ENCODE data around the gene ZNF175. TPM values are rescaled to one million over a fixed set of nuclear protein-coding genes. Genes with fewer than 3 reads are reported as not detected.
A peak's percentile ranks its signal among the peaks of the same experiment; 100 is the strongest.

The ZNF175 gene
- polyA plus RNA-seq, 2 of the 4 experiments (the other 2 are of a cell fraction), result 3.3 to 6.4 TPM

DNA sequence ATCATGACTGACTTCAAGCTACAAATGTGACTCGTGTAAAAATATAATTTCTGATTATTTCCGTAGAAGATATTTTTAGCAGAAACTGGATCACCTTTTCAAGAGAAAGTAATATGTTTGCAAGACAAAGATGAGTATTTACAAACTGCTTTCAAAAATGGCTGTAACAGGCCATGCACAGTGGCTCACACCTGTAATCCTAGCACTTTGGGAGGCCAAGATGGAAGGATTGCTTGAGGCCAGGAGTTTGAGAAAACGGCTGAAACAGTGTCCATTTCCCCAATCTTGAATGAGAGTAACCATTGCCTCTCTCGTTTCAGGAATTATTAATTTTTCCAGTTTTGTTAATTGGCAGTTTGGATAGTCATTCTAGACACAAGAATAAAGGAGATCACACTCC, 3.5 kb upstream of the ZNF175 start:
- Histone ChIP-seq H3K4me1 (0 out of 3 replicates have a peak, but pooled peaks cover 4% of the 10 kb centered on the region), H3K9me3 (peaks cover 20% of the 10 kb centered on the region), H3K4me2 (no peak overlapping the region), H3K4me3 (no peak overlapping the region), H3K27ac (no peak overlapping the region)
- ATAC-seq (no peak), FAIRE-seq (no peak), DNase-seq (ENCODE audit: low read depth in 1 of 2, low spot score in 1 of 2) (no peak)
- TF ChIP-seq CEBPB (IDR thresholded peaks at IDR 0.05) (no peak), HEYL (CRISPR knock-in tag; IDR thresholded peaks at IDR 0.05) (no peak), TP53 (CRISPR knock-in tag; IDR thresholded peaks at IDR 0.05) (no peak), CBX8 (IDR thresholded peaks at IDR 0.05) (no peak), MYC (IDR thresholded peaks at IDR 0.05; ENCODE audit: borderline replicate concordance, low read length) (no peak), REST (IDR thresholded peaks at IDR 0.05) (no peak), POLR2AphosphoS2 (conservative IDR thresholded peaks at IDR 0.05; ENCODE audit: low read length) (no peak)
- 11% methylated on average over 4 of the region's 4 CpGs for WGBS (ENCODE audit: missing lambda C conversion rate)
- ChIA-PET POLR2A (no interaction called here), CTCF (interaction anchor here (1.0 kb wide), 1 partner anchor 94 kb away, joined by 3 read pairs; no protein-coding TSS in a partner anchor)

GRCh38 chr19:51568456-51568855, 2.6 kb upstream of the ZNF175 start:
- WGBS (ENCODE audit: missing lambda C conversion rate), result 0% methylated on average over 1 of the region's 1 CpG
- Histone ChIP-seq H3K27ac (no peak overlapping the region), H3K4me3 (no peak overlapping the region), H3K9me3 (peaks cover 20% of the 10 kb centered on the region), H3K4me2 (no peak overlapping the region), H3K4me1 (0 out of 3 replicates have a peak, but pooled peaks cover 4% of the 10 kb centered on the region)
- ChIA-PET POLR2A (no interaction called here), CTCF (no interaction called here)
- ATAC-seq (no peak), DNase-seq (ENCODE audit: low read depth in 1 of 2, low spot score in 1 of 2) (no peak), FAIRE-seq (no peak)
- no peak for TF ChIP-seq NPAS2 (CRISPR knock-in tag; IDR thresholded peaks at IDR 0.05; ENCODE audit: borderline replicate concordance)
- no peak for TF ChIP-seq JUN (IDR thresholded peaks at IDR 0.05)
- no peak for TF ChIP-seq ZFP36 (IDR thresholded peaks at IDR 0.05; ENCODE audit: borderline replicate concordance, partially characterized antibody)
- no peak for TF ChIP-seq HOXA7 (CRISPR knock-in tag; IDR thresholded peaks at IDR 0.05)
- no peak for TF ChIP-seq MAFK (IDR thresholded peaks at IDR 0.05; ENCODE audit: partially characterized antibody)
- no peak for TF ChIP-seq ESRRA (IDR thresholded peaks at IDR 0.05; ENCODE audit: borderline replicate concordance, low read length)

DNA sequence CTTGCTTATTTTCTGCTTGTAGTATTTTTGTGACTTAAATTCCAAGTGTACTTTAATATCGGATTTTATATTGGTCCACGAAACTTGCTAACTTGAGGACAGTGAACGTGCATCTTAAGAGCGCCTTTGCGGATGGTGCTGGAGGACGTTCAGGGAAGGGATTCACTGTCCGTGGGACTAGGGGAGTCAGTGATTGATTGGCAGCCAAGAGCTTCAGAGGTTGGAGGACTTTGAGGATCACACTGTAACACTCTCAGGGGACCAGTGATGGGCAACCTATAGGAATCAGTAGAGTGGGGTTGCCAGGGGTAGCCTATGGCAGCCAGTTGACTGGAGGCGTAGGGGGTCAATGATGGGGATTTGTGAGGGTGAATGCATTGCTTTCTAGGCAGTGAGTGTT, 516 bp downstream of the ZNF175 start:
- peak in 1 of 2 experiments; percentile 18 for DNase-seq (ENCODE audit: low read depth in 1 of 2, low spot score in 1 of 2)
- peak overlapping the region; percentile 65 for H3K4me3 ChIP-seq
- 25% methylated on average over 8 of the region's 8 CpGs for WGBS (ENCODE audit: missing lambda C conversion rate)
- H3K4me1 ChIP-seq, result 0 out of 3 replicates have a peak, but pooled peaks cover 4% of the 10 kb centered on the region
- H3K27ac ChIP-seq, result peak overlapping the region; percentile 60 to 83
- POLR2A ChIA-PET, result interaction anchor here (1.0 to 1.5 kb wide), 3 partner anchors 23 to 232 kb away, joined by 6 to 9 read pairs (median 6); no protein-coding TSS in a partner anchor
- no peak for FAIRE-seq
- TF ChIP-seq RNF2 (IDR thresholded peaks at IDR 0.05; ENCODE audit: borderline replicate concordance, low read depth), result no peak
- peak; percentile 82 for TF ChIP-seq RFX5 (IDR thresholded peaks at IDR 0.05)
- peak in 1 of 2 experiments; percentile 34; a peak in 4 of 6 replicates for ATAC-seq
- CTCF ChIA-PET, result interaction anchor here (0.6 kb wide), 1 partner anchor 177 kb away, joined by 3 read pairs; no protein-coding TSS in a partner anchor
- H3K4me2 ChIP-seq, result peak overlapping the region; percentile 92
- peaks cover 28% of the 10 kb centered on the region for H3K9me3 ChIP-seq

DNA sequence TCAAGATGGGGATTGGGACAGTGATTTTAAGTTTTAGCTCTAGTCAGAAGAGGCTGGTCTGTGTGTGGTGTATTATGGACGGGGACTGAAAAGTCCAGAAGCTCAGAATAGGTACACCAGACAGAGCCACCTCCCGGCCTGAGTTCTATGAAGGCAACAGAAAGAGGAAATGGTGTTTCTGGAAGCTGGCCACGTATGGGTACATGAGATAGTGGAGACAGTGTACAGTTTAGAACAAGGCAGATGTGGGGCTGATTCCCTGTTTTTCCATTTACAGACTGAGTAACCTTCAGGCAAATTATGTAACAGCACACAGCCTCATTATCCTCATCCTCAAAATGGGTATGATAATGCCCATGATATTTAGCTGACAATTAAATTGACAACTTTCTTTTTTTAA, 1.3 kb downstream of the ZNF175 start:
- ATAC-seq (no peak), FAIRE-seq (no peak)
- TF ChIP-seq CBX8 (IDR thresholded peaks at IDR 0.05) (no peak), TP53 (CRISPR knock-in tag; IDR thresholded peaks at IDR 0.05) (no peak), HMGXB4 (CRISPR knock-in tag; IDR thresholded peaks at IDR 0.05; ENCODE audit: borderline replicate concordance) (no peak), MAX (IDR thresholded peaks at IDR 0.05) (no peak), JUN (IDR thresholded peaks at IDR 0.05) (no peak), RAD21 (conservative IDR thresholded peaks at IDR 0.05 in 1 of 2, IDR thresholded peaks at IDR 0.05 in 1 of 2) (no peak), REST (IDR thresholded peaks at IDR 0.05) (no peak), CEBPB (IDR thresholded peaks at IDR 0.05) (no peak), CBX2 (IDR thresholded peaks at IDR 0.05; ENCODE audit: borderline replicate concordance, low read depth) (no peak), POLR2AphosphoS2 (conservative IDR thresholded peaks at IDR 0.05; ENCODE audit: low read length) (no peak)

More for the DNA sequence above, 1.3 kb downstream of the ZNF175 start:
- H3K9me3 ChIP-seq, result peaks cover 35% of the 10 kb centered on the region
- H3K4me1 ChIP-seq, result 0 out of 3 replicates have a peak, but pooled peaks cover 4% of the 10 kb centered on the region
- no peak overlapping the region; the same call in 2 of the 3 replicates for H3K4me3 ChIP-seq
- H3K27ac ChIP-seq, result no peak overlapping the region
- no peak overlapping the region for H3K4me2 ChIP-seq
- ChIA-PET POLR2A (no interaction called here), CTCF (interaction anchor here (0.8 to 1.1 kb wide), 2 partner anchors 11 to 31 kb away, joined by 3 read pairs; no protein-coding TSS in a partner anchor)
- DNase-seq (ENCODE audit: low read depth in 1 of 2, low spot score in 1 of 2), result no peak
- WGBS (ENCODE audit: missing lambda C conversion rate), result 74% methylated on average over 3 of the region's 3 CpGs

Data from A549 (cell line).